Neuron (in vitro differentiated cells): Measurements from ENCODE around the gene FBXO9.
"Not testable (repeated sequence)": the region's sequence is repeated elsewhere in the genome, so short reads cannot be mapped to it uniquely, and the experiment has no call there.

ENCODE experiments used
- H2AFZ ChIP-seq: one replicate; pipeline ENCODE4 v1.6.1; 2013; ENCODE audit warnings: low read depth, mild to moderate bottlenecking, inconsistent platforms, low read length, moderate library complexity
- H3K27me3 ChIP-seq: one replicate; pipeline ENCODE4 v1.6.1; 2013; ENCODE audit warnings: low read length; ENCODE audit not compliant: insufficient read depth
- H3K36me3 ChIP-seq: one replicate; pipeline ENCODE4 v1.6.1; 2013; ENCODE audit warnings: low read length; ENCODE audit not compliant: insufficient read depth
- H3K4me1 ChIP-seq: one replicate; pipeline ENCODE4 v1.6.1; 2013; ENCODE audit warnings: low read length; ENCODE audit not compliant: insufficient read depth
- H3K4me3 ChIP-seq: 2 replicates; pipeline ENCODE4 v1.5.1; 2013; ENCODE audit warnings: mild to moderate bottlenecking, low read length, moderate library complexity
- H3K9me3 ChIP-seq: one replicate; pipeline ENCODE4 v1.6.1; 2013; ENCODE audit warnings: low read length

The FBXO9 gene

DNA sequence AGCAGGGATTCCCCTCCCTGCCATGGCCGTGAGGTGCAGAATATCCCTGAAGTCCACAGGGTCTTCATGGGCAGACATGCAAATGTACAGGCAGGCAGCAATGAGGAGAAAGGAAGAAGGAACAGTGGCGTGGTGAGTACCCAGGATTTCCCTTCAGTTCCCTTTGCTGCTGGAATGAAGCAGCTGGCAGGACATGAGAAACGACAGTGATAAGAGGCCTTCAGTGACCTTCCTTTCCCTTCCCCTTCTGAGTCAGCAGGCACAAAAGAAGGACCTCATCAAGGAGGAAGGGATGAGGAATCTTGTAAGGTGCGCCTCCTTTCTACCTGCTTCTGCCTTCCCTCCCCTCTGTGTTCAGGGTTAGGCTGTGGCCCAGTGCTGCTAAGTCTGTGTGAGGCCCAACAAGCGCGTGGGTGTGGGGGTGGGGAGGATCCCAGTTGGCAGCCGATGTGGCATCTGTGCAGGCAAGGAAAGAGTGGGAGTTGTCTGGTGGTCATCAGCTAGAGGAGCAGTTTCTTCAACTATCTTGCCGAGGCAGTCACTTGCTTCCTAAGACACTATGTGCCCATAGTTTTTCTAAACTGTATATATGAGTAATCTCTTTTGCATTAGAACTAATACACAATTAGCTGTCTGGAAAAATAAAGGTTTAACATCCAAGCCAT lies 29.5 kb upstream of the FBXO9 start:
- Histone ChIP-seq H3K27me3 (no peaks in the 10 kb centered on the region), H3K4me1 (no peaks in the 10 kb centered on the region), H2AFZ (no peak overlapping the region), H3K36me3 (peaks cover 56% of the 10 kb centered on the region), H3K9me3 (no peaks in the 10 kb centered on the region), H3K4me3 (no peak overlapping the region)

DNA sequence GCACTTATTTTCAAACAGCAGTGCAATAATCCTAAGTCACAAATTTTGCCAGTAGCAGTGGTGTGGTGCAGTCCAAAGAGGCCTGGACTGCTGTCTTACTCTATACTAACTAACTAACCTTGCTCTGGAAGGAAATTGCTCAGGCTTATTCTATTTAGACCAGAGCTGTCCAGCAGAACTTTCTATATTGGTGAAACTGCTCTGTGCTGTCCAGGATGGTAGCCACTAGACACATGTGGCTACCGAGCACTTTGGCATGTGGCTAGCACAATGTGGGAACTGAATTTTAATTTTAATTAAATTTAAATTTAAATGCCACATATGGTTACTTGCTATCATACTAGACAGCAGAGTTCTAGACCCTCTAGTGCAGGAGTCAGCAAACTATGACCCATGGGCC lies 27.1 kb upstream of the FBXO9 start:
- no peaks in the 10 kb centered on the region for H3K4me1 ChIP-seq

DNA sequence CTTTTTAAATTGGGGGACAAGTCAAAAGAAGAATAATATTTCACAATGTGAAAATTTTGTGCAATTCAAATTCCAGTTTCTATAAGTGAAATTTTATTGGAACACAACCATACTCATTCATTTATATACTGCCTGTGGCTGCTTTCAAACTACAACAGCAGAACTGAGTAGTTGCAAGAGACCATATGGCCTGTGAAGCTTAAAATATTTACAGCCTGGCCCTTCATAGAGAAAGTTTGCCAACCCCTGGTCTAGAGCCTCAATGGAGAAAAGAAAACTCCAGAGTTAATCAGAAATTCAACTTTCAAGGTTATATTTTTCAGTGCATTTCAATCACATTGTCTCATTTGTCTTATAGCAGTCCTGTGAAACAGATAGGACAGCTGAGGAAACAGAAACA lies 26.6 kb upstream of the FBXO9 start:
- no peaks in the 10 kb centered on the region for H3K27me3 ChIP-seq
- no peaks in the 10 kb centered on the region for H3K9me3 ChIP-seq
- peaks cover 51% of the 10 kb centered on the region for H3K36me3 ChIP-seq
- H2AFZ ChIP-seq = no peak overlapping the region
- no peak overlapping the region for H3K4me3 ChIP-seq
- H3K4me1 ChIP-seq = peaks cover 4% of the 10 kb centered on the region

More for the DNA sequence above, 27.1 kb upstream of the FBXO9 start:
- no peaks in the 10 kb centered on the region for H3K9me3 ChIP-seq
- no peak overlapping the region for H3K4me3 ChIP-seq
- H2AFZ ChIP-seq = no peak overlapping the region
- H3K27me3 ChIP-seq = no peaks in the 10 kb centered on the region
- H3K36me3 ChIP-seq = peaks cover 54% of the 10 kb centered on the region

DNA sequence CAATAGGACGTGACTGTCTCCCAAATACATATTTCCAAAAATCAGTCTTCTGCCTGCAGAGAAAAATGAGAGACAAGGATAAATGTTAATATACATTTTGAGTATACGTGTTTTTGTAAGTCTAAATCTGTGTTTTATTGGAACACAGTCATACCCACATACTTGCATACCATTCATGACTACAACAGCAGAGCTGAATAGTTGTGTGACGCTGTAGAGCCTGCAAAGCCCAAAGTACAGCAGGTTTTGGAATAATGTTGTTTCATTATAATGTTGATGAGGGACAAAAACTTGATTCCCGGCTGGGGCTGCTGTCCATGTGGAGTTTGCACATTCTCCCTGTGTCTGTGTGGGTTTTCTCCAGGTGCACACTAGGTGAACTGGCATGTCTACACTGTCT lies 23.8 kb upstream of the FBXO9 start:
- Histone ChIP-seq H3K4me3 (no peak overlapping the region), H3K36me3 (peaks cover 32% of the 10 kb centered on the region), H2AFZ (no peak overlapping the region), H3K4me1 (peaks cover 13% of the 10 kb centered on the region), H3K27me3 (no peaks in the 10 kb centered on the region), H3K9me3 (no peaks in the 10 kb centered on the region)

DNA sequence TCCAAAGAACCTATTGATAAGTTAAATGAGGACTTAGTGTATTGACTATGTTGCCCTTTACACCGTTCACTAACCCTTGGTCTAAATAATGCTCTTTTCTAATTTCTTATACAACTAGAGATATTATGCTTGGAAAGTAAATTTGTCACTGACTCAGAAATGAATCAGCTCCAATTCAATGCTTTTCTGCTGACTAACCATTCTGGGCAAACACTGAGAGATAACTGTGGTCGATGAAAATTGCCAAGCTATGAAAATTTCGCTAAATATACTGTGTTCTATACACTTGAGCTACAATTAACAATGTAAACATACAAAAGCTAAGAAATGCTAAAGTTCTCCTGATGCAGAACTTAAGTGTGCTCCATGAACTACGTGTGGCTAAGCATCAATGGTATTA lies 23.1 kb upstream of the FBXO9 start:
- Histone ChIP-seq H3K27me3 (no peaks in the 10 kb centered on the region), H2AFZ (no peak overlapping the region), H3K9me3 (no peaks in the 10 kb centered on the region), H3K4me3 (no peak overlapping the region), H3K4me1 (peaks cover 13% of the 10 kb centered on the region), H3K36me3 (peaks cover 30% of the 10 kb centered on the region)

DNA sequence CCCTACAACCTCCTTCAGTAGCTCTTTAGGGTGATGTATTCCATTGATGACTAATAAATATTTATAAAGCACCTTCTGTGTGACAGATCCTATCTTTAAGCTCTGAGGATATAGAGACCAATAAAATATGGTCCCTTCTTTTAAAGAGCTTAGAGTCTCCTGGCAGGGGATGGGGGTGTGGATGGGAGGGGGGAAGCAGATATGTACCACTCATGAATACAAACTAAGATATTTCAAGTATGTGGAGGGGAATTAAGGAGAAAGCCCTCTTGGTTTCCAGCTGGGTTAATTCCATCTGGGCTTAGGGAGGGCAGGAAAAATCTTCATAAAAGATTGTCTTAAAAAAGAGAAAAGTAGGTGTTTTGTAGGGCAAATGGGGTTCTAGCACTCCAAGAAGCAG lies 21.6 kb upstream of the FBXO9 start:
- Histone ChIP-seq H3K4me3 (no peak overlapping the region), H2AFZ (no peak overlapping the region), H3K36me3 (peaks cover 27% of the 10 kb centered on the region), H3K4me1 (peaks cover 13% of the 10 kb centered on the region), H3K9me3 (no peaks in the 10 kb centered on the region), H3K27me3 (no peaks in the 10 kb centered on the region)

DNA sequence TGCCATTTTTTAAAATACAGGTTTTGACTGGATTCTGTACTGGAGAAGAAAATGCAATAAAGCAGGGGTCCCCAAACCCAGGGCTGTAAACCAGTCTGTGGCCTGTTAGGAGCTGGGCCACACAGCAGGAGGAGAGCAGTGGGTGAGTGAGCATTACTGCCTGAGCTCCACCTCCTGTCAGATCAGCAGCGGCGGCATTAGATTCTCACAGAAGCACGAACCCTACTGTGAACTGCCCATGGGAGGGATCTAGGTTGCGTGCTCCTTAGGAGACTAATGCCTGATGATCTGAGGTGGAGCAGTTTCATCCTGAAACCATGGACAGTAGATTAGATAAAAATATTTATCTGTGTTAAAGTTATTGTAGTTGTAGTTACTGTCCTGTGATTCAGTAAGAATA lies 21.1 kb upstream of the FBXO9 start:
- Histone ChIP-seq H2AFZ (no peak overlapping the region), H3K27me3 (no peaks in the 10 kb centered on the region), H3K4me3 (no peak overlapping the region), H3K36me3 (peaks cover 27% of the 10 kb centered on the region), H3K9me3 (no peaks in the 10 kb centered on the region), H3K4me1 (peaks cover 16% of the 10 kb centered on the region)

DNA sequence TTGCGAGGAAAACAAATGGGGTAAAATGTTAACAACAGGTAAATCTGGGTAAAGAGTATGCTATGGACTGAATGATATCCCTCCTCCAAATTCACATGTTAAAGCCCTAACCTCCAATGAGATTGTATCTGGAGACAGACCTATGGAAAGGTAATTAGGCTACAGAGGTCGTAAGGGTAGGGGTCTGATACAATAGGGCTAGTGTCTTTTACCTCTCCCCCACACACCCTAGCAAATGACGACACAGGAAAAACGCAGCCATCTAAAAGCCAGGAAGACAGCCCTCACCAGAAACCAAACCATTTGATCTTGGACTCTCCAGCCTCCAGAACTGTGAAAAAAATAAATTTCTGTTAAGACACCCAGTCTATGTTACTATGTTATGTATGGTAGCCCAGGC lies 20.6 kb upstream of the FBXO9 start:
- Histone ChIP-seq H3K9me3 (no peaks in the 10 kb centered on the region), H2AFZ (no peak overlapping the region), H3K27me3 (no peaks in the 10 kb centered on the region), H3K36me3 (peaks cover 22% of the 10 kb centered on the region), H3K4me3 (no peak overlapping the region), H3K4me1 (peaks cover 20% of the 10 kb centered on the region)

DNA sequence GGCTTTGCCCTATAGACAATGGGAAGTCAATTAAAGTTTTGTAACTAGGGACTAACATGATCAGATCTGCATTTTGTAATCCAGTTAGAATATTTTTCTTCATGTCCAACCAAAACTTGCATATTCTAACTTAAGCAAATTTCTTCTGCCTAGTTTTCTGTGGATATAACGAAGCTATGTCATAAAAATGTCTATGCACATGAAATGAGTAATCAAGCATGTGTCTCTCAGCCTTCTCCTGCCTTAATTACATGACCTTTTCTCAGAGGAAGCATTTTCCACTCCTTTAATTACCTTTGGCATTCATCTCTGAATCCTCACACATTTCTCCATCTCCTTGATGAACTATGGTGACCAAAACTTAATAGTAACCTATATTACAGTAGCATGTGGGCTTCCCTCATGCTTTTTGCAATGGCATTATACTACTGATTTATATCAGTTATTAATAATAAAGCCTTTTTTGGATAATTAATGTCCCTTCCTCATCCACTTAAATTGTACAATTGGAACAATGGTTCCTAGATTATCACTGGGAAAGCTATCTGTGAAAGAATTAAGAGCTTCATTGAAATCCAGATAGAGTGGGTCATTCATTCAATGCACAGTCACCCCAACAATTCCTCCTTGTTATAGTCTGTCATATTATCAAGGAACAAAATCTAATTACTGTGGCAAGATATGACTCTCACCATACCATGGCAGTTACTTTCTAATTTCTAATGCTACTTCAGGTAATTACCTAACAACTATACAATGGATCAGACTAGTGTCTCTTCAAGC lies 19.1 kb upstream of the FBXO9 start:
- H3K9me3 ChIP-seq = no peaks in the 10 kb centered on the region
- no peak overlapping the region for H2AFZ ChIP-seq
- peaks cover 6% of the 10 kb centered on the region for H3K36me3 ChIP-seq
- no peaks in the 10 kb centered on the region for H3K27me3 ChIP-seq
- H3K4me1 ChIP-seq = peaks cover 23% of the 10 kb centered on the region
- H3K4me3 ChIP-seq = no peak overlapping the region

DNA sequence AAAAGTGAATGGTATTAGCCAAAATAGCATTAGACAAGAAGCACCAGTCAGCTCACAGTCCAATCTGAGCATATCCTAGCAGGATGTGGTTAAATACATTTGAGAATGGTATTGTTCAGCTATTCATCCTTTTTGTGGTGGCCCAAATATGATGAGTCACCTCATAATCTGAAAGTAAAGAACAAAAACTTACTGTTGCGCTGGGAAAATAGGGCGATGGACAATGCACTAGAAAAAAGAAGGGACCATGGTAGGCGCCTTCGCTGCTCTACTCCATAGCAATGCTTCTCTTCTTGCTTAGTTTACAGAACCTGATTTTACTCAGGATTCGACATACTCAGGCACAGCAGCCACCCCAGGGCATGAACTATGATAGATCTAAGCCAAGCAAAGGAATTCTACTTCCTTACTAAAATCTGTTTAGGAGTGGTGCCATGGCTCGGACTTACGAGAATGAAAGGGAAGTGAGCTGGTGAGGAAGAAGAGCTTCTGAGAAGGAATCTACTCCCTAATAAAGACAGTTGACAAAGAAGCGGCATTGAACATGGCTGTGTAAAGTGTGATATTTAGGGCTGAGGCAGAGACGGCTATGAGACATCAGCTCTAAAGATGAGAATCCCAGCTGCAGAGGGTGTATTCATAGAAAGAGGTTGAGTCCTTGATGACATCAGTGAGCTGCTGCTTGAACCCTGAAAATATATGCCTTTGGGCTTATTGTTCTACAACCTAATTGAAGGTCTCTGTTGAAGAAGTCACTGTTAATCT lies 16.6 kb upstream of the FBXO9 start:
- H3K9me3 ChIP-seq = peaks cover 5% of the 10 kb centered on the region
- H3K4me1 ChIP-seq = peaks cover 19% of the 10 kb centered on the region
- no peak overlapping the region for H3K4me3 ChIP-seq
- H3K36me3 ChIP-seq = no peaks in the 10 kb centered on the region
- H2AFZ ChIP-seq = no peak overlapping the region
- H3K27me3 ChIP-seq = no peaks in the 10 kb centered on the region

DNA sequence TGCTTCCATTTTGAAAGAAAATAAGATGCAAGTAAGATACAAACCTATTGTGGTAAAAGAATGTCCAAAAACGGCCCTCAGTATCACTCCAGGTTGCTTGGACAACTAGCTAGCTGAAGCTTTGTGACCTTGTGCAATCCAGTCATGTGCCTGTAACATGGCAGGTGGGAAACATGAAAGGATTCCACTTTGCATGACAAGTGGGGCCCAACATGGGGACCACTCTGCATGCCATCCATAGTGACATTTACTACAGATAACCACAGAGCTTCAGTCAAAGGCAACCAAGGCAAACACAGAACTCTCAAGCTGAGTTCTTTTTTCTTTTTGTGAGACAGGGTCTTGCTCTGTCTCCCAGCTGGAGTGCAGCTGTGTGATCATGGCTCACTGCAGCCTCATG lies 15.8 kb upstream of the FBXO9 start:
- Histone ChIP-seq H3K4me3 (no peak overlapping the region), H3K4me1 (peaks cover 13% of the 10 kb centered on the region), H3K36me3 (no peaks in the 10 kb centered on the region), H3K9me3 (peaks cover 5% of the 10 kb centered on the region), H3K27me3 (no peaks in the 10 kb centered on the region), H2AFZ (no peak overlapping the region)

DNA sequence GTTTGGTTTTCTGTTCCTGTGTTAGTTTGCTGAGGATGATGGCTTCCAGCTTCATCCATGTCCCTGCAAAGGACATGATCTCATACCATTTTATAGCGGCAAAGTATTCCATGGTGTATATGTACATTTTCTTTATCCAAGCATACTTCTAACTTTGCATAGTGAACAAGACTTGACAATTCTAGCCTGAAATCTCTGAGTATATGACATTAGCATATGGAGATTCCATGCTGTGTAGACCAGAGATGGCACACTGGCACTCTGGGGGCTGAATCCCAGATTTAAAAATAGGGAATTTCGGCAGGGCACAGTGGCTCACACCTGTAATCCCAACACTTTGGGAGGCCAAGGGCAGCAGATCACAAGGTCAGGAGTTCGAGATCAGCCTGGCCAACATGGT lies 13.1 kb upstream of the FBXO9 start:
- H2AFZ ChIP-seq, H3K4me1 ChIP-seq, H3K4me3 ChIP-seq, H3K27me3 ChIP-seq, H3K36me3 ChIP-seq, H3K9me3 ChIP-seq: not testable (repeated sequence)

DNA sequence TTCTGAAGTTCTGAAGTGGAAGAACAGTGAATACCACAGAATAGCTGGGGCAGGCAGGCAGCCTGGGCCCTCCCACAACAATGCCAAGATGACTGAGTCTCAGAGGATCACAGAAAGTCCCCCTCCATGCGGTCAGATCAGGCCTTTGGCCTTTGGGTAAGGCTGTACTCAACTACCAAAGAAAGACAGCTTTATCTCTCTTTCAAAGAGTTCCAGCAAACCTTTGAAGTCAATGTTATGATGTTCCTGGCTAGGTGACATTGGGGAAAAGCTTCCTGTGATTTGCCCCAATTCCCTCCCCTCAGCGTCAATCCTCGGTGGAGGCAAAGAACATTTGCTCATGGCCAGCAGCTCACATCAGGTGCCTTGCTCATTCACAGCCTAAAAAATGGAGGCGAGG lies 10.7 kb upstream of the FBXO9 start:
- no peak overlapping the region for H2AFZ ChIP-seq
- H3K4me3 ChIP-seq = no peak overlapping the region
- H3K36me3 ChIP-seq = peaks cover 3% of the 10 kb centered on the region
- no peaks in the 10 kb centered on the region for H3K27me3 ChIP-seq
- H3K9me3 ChIP-seq = peaks cover 5% of the 10 kb centered on the region
- peaks cover 5% of the 10 kb centered on the region for H3K4me1 ChIP-seq
